Calu3 (cell line): ENCODE measurements around the gene ZNF768. TPM values are rescaled to one million over a fixed set of nuclear protein-coding genes. Genes with fewer than 3 reads are reported as not detected.
"Not testable (repeated sequence)": the region's sequence is repeated elsewhere in the genome, so short reads cannot be mapped to it uniquely, and the experiment has no call there.

Experiments used
- BruUV-seq: library from RNA; stranded (reverse); fragments of 400-500 nt; replicated peaks from 2 replicates; lab custom pipeline; 2021; lab: Mats Ljungman, UMichigan
- CTCF ChIA-PET: fragments of 300-600 bp; sonication (Branson Sonifier 250); formaldehyde crosslinking; loops from one replicate; lab custom pipeline; 2022; ENCODE audit warnings: antibody characterized with exemption; lab: Charles Lee
- DNase-seq: peaks from one replicate; pipeline ENCODE4 v3.0.0; 2022
- H3K27ac Mint-ChIP-seq: one replicate; pipeline ENCODE4 v1.8.0; 2022; ENCODE audit warnings: mixed read lengths; ENCODE audit not compliant: unreplicated experiment
- H3K27me3 Mint-ChIP-seq: one replicate; pipeline ENCODE4 v1.8.0; 2022; ENCODE audit warnings: mixed read lengths; ENCODE audit not compliant: unreplicated experiment
- H3K36me3 Mint-ChIP-seq: one replicate; pipeline ENCODE4 v1.8.0; 2022; ENCODE audit warnings: mild to moderate bottlenecking, moderate library complexity, mixed read lengths; ENCODE audit not compliant: insufficient read depth, unreplicated experiment
- H3K4me1 Mint-ChIP-seq: one replicate; pipeline ENCODE4 v1.8.0; 2022; ENCODE audit warnings: mild to moderate bottlenecking, low read depth, mixed read lengths; ENCODE audit not compliant: unreplicated experiment
- H3K4me3 Mint-ChIP-seq: one replicate; pipeline ENCODE4 v1.8.0; 2022; ENCODE audit warnings: mild to moderate bottlenecking, low read depth, moderate library complexity, mixed read lengths; ENCODE audit not compliant: unreplicated experiment
- H3K9me3 Mint-ChIP-seq: one replicate; pipeline ENCODE4 v1.8.0; 2022; ENCODE audit warnings: low read depth, mixed read lengths; ENCODE audit not compliant: unreplicated experiment
- CTCF ChIP-seq: fragments of 200-600 bp; IDR thresholded peaks from one replicate; pipeline ENCODE4 v1.8.0; 2022; ENCODE audit warnings: antibody characterized with exemption; ENCODE audit not compliant: unreplicated experiment
- intact Hi-C: fragments of 100-400 bp; cut with micrococcal nuclease; formaldehyde crosslinking; loops from one replicate; pipeline ENCODE4 v1.10.0; 2022; ENCODE audit not compliant: unreplicated experiment
- total RNA-seq: library from RNA; stranded (reverse); gene quantifications from 2 replicates; pipeline ENCODE4 v1.2.3, GENCODE V29; 2022

The ZNF768 gene
- total RNA-seq, 1 experiment from 2014 or later, result 40.8 TPM

- CTCF ChIA-PET, result no interaction called here
- intact Hi-C loops, result no loop called here
- H3K27ac Mint-ChIP-seq, result no peak overlapping the region
- TF ChIP-seq CTCF, result no peak
- BruUV-seq, result no TSS peak
- H3K4me1 Mint-ChIP-seq, result no peaks in the 10 kb centered on the region
- H3K4me3 Mint-ChIP-seq, result no peak overlapping the region
- H3K27me3 Mint-ChIP-seq, result peaks cover 69% of the 10 kb centered on the region
- no peak for DNase-seq
- H3K9me3 Mint-ChIP-seq, result no peaks in the 10 kb centered on the region
- H3K36me3 Mint-ChIP-seq, result no peaks in the 10 kb centered on the region
Measured at GRCh38 chr16:30478766-30479478, 47.4 kb downstream of the ZNF768 start.

GRCh38 chr16:30477773-30478172, 48.6 kb downstream of the ZNF768 start:
- H3K9me3 Mint-ChIP-seq, DNase-seq, H3K4me1 Mint-ChIP-seq, H3K27ac Mint-ChIP-seq, BruUV-seq, intact Hi-C loops, H3K4me3 Mint-ChIP-seq, H3K36me3 Mint-ChIP-seq: not testable (repeated sequence)
- CTCF ChIA-PET, result interaction anchor here (1.4 kb wide), 1 partner anchor 19 kb away, joined by 8 read pairs; no protein-coding TSS in a partner anchor
- H3K27me3 Mint-ChIP-seq, result peaks cover 69% of the 10 kb centered on the region

GRCh38 chr16:30476991-30477390, 49.4 kb downstream of the ZNF768 start:
- CTCF ChIA-PET, result interaction anchor here (1.4 kb wide), 1 partner anchor 18 kb away, joined by 8 read pairs; no protein-coding TSS in a partner anchor
- Mint-ChIP-seq H3K4me1 (no peaks in the 10 kb centered on the region), H3K27me3 (peaks cover 73% of the 10 kb centered on the region), H3K27ac (no peak overlapping the region), H3K9me3 (no peaks in the 10 kb centered on the region), H3K36me3 (no peaks in the 10 kb centered on the region), H3K4me3 (no peak overlapping the region)
- no peak for TF ChIP-seq CTCF
- DNase-seq, result no peak
- intact Hi-C loops, result no loop called here
- no TSS peak for BruUV-seq

- peaks cover 63% of the 10 kb centered on the region for H3K27me3 Mint-ChIP-seq
- no peaks in the 10 kb centered on the region for H3K9me3 Mint-ChIP-seq
- no peak for DNase-seq
- no peaks in the 10 kb centered on the region for H3K4me1 Mint-ChIP-seq
- intact Hi-C loops, result no loop called here
- H3K4me3 Mint-ChIP-seq, result no peak overlapping the region
- no peaks in the 10 kb centered on the region for H3K36me3 Mint-ChIP-seq
- CTCF ChIA-PET, result no interaction called here
- BruUV-seq, result no TSS peak
- no peak for TF ChIP-seq CTCF
- H3K27ac Mint-ChIP-seq, result no peak overlapping the region
Measured at GRCh38 chr16:30474684-30475083, 51.7 kb downstream of the ZNF768 start.

- H3K36me3 Mint-ChIP-seq, result no peaks in the 10 kb centered on the region
- CTCF ChIA-PET, result interaction anchor here (0.5 to 1.2 kb wide), 2 partner anchors 97 to 1403 kb away, joined by 3 to 5 read pairs; partner anchors contain the start of gene ZNF688
- no peak overlapping the region for H3K4me3 Mint-ChIP-seq
- no peaks in the 10 kb centered on the region for H3K4me1 Mint-ChIP-seq
- no TSS peak for BruUV-seq
- H3K9me3 Mint-ChIP-seq, result no peaks in the 10 kb centered on the region
- no peak for DNase-seq
- peaks cover 59% of the 10 kb centered on the region for H3K27me3 Mint-ChIP-seq
- no peak for TF ChIP-seq CTCF
- intact Hi-C loops, result no loop called here
- no peak overlapping the region for H3K27ac Mint-ChIP-seq
Measured at GRCh38 chr16:30474074-30474452, 52.3 kb downstream of the ZNF768 start.
